K562 (cell line): ENCODE measurements around the gene PRICKLE4. TPM values are rescaled to one million over a fixed set of nuclear protein-coding genes. Genes with fewer than 3 reads are reported as not detected.

Experiments
- ARID1B ChIP-seq: fragments of 450-650 bp; IDR thresholded peaks from 2 replicates; pipeline ENCODE4 v1.6.1; 2016; ENCODE audit warnings: antibody characterized with exemption, mild to moderate bottlenecking, inconsistent platforms
- ATF7 ChIP-seq: fragments of 450-650 bp; IDR thresholded peaks from 2 replicates; pipeline ENCODE4 v1.7.1; 2014; ENCODE audit warnings: mild to moderate bottlenecking, moderate library complexity
- CBX5 ChIP-seq: IDR thresholded peaks from 2 replicates; pipeline ENCODE4 v1.6.1; 2014; ENCODE audit warnings: low read depth, borderline replicate concordance
- CREBBP ChIP-seq: IDR thresholded peaks from one replicate; pipeline ENCODE4 v1.6.1; 2012; ENCODE audit warnings: low read depth, mild to moderate bottlenecking, control low read depth, inconsistent platforms, low read length
- CXXC5 ChIP-seq: fragments of 250-450 bp; sonication (Bioruptor Pico); IDR thresholded peaks from 2 replicates; pipeline ENCODE4 v1.8.0; 2022; ENCODE audit warnings: inconsistent platforms, mild to moderate bottlenecking, moderate library complexity
- FOSL1 ChIP-seq: fragments of 200-800 bp; sonication (Bioruptor generic); conservative IDR thresholded peaks from 2 replicates; pipeline ENCODE4 v1.6.1; 2016; ENCODE audit warnings: missing genetic modification characterization, missing compliant biosample characterization
- HDAC2 ChIP-seq: fragments of 450-650 bp; IDR thresholded peaks from 2 replicates; pipeline ENCODE4 v1.6.1; 2016; ENCODE audit warnings: mild to moderate bottlenecking
- HDAC8 ChIP-seq: fragments of 450-650 bp; IDR thresholded peaks from 2 replicates; pipeline ENCODE4 v1.6.1; 2016; ENCODE audit warnings: mild to moderate bottlenecking, missing genetic modification characterization, moderate library complexity, missing compliant biosample characterization
- ILF3 ChIP-seq: fragments of 450-650 bp; IDR thresholded peaks from 2 replicates; pipeline ENCODE4 v1.6.1; 2018; ENCODE audit warnings: antibody characterized with exemption, mild to moderate bottlenecking, moderate library complexity, borderline replicate concordance
- JUN ChIP-seq, 2 experiments: sonication (generic) in 1 of 2; formaldehyde crosslinking in 1 of 2; IDR thresholded peaks; 2 replicates each; pipeline versions ENCODE4 v1.6.1 to v1.8.0; 2012 to 2022; ENCODE audit warnings: borderline replicate concordance in 2 of 2, mild to moderate bottlenecking in 2 of 2, improper control_type of control experiment in 1 of 2, low read depth in 1 of 2, low read length in 1 of 2, missing genetic modification reagents in 1 of 2
- JUND ChIP-seq, 2 experiments: IDR thresholded peaks; 2 replicates in 1 of 2; 3 replicates in 1 of 2; pipeline ENCODE4 v1.6.1; 2011; ENCODE audit warnings: borderline replicate concordance in 2 of 2, low read depth in 2 of 2, low read length in 2 of 2, improper control_type of control experiment in 1 of 2, missing biosample characterization in 1 of 2, missing genetic modification characterization in 1 of 2, missing genetic modification reagents in 1 of 2
- L3MBTL2 ChIP-seq: fragments of 450-650 bp; IDR thresholded peaks from 2 replicates; pipeline ENCODE4 v1.6.1; 2016; ENCODE audit warnings: mild to moderate bottlenecking, moderate library complexity
- MAFF ChIP-seq: IDR thresholded peaks from 2 replicates; pipeline ENCODE4 v1.6.1; 2012; ENCODE audit warnings: low read length, improper control_type of control experiment
- MAZ ChIP-seq, 2 experiments: fragments of 450-650 bp in 1 of 2; sonication (generic) in 1 of 2; formaldehyde crosslinking; IDR thresholded peaks in 1 of 2; conservative IDR thresholded peaks in 1 of 2; 2 replicates each; pipeline versions ENCODE4 v1.4.0 to v1.5.0; 2020; ENCODE audit warnings: mild to moderate bottlenecking in 1 of 2, missing genetic modification reagents in 1 of 2
- NEUROD1 ChIP-seq: fragments of 150-350 bp; IDR thresholded peaks from 2 replicates; pipeline ENCODE4 v1.6.1; 2014; ENCODE audit warnings: borderline replicate concordance, low read length, low read depth; ENCODE audit not compliant: partially characterized antibody
- NR2C2 ChIP-seq, 2 experiments: fragments of 200-800 bp in 1 of 2; sonication (Bioruptor generic) in 1 of 2; sonication (generic) in 1 of 2; formaldehyde crosslinking in 1 of 2; IDR thresholded peaks; 2 replicates each; pipeline versions ENCODE4 v1.6.1 to v1.8.0; 2016 to 2022; ENCODE audit warnings: mild to moderate bottlenecking in 1 of 2, missing compliant biosample characterization in 1 of 2, missing genetic modification characterization in 1 of 2, missing genetic modification reagents in 1 of 2
- RBM22 ChIP-seq: fragments of 200-400 bp; formaldehyde crosslinking; IDR thresholded peaks from 2 replicates; pipeline ENCODE4 v1.6.1; 2018; ENCODE audit warnings: low read length, low read depth; ENCODE audit not compliant: poor library complexity, severe bottlenecking
- RFX1 ChIP-seq: fragments of 450-650 bp; IDR thresholded peaks from 2 replicates; pipeline ENCODE4 v1.6.1; 2016; ENCODE audit warnings: mild to moderate bottlenecking, moderate library complexity
- SMAD2 ChIP-seq: fragments of 150-350 bp; IDR thresholded peaks from 2 replicates; pipeline ENCODE4 v1.6.1; 2014; ENCODE audit warnings: low read depth, mild to moderate bottlenecking, low read length
- ZHX1 ChIP-seq: fragments of 150-350 bp; conservative IDR thresholded peaks from 2 replicates; pipeline ENCODE4 v1.6.1; 2014; ENCODE audit warnings: low read length
- ZNF274 ChIP-seq: IDR thresholded peaks from 2 replicates; pipeline ENCODE4 v1.6.1; 2011; ENCODE audit warnings: low read depth, mild to moderate bottlenecking, low read length, moderate library complexity, borderline replicate concordance
- polyA plus RNA-seq, 8 experiments: library from polyadenylated mRNA; depleted of rRNA in 4 of 8; stranded (reverse) in 5 of 8; unstranded in 3 of 8; fragments of >200 nt; fragmentation: Nextera tagmentation in 2 of 8; fragmentation: Illumina TruSeq in 1 of 8; extraction: Ambion mirVana in 2 of 8; extraction: Trizol in 1 of 8; gene quantifications; 2 replicates each; pipeline versions ENCODE4 v1.2.1 to v1.2.3, GENCODE V29; 2011 to 2014; ENCODE audit warnings: inconsistent platforms in 1 of 8, missing spikeins in 1 of 8
- total RNA-seq, 7 experiments: library from RNA; depleted of rRNA in 6 of 7; stranded (reverse); fragments of >200 nt in 6 of 7; fragmentation: Illumina TruSeq in 2 of 7; extraction: Trizol in 2 of 7; gene quantifications; 2 replicates each; pipeline versions ENCODE4 v1.2.1 to v1.2.3, GENCODE V29; 2011 to 2021; ENCODE audit warnings: low replicate concordance in 1 of 7

Gene PRICKLE4
- total and polyA plus RNA-seq, 9 of the 15 experiments (the other 6 are each of a cell fraction or from before 2014, with no cell fraction given) = 0.20 to 0.32 (median 0.27) TPM; not detected in 6

DNA sequence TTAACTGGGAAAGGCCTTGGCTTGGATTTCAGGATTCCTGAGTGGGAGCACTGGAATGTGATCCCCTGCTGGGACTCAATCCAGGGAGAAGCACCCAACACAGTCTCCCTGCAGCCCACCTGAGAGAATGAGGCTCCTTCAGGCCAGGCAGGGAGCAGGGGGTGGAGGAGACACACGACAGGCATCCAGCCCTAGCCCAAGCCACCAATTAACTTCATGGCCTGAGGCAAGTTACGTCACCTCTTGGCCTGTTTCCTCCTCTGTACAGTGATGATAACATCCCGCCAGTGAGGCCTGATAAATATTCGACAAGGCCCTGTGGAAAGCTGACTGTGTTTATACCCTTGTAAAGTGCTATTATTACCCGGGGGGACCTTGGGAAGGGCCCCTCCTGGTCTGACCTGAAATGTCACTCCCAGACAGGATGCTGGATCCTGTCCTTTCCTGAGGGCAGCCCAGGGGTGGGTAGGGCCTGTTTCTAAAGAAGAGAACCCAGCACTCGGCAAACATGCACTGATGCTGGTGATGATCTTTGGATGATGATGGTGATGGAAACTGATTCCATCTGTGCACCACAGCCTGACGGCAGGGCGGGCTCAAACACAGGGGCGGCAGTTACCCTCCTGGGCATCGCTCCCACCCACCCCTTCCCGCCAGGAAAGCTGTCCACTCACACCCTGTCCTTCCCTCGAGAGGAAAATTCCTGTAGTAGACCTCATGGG lies 13.3 kb upstream of the PRICKLE4 start (continued):
- TF ChIP-seq HDAC2 = peak; percentile 36; the same call in 1 of the 2 replicates
- no peak for TF ChIP-seq CREBBP
- peak; percentile 97 for TF ChIP-seq CXXC5
- TF ChIP-seq MAFF = no peak
- TF ChIP-seq ATF7 = peak; percentile 98
- peak; percentile 90 for TF ChIP-seq JUN (IDR thresholded peaks at IDR 0.05; ENCODE audit: borderline replicate concordance, low read depth, low read length)
- no peak for TF ChIP-seq JUN (CRISPR knock-in tag; IDR thresholded peaks at IDR 0.05; ENCODE audit: borderline replicate concordance)
- TF ChIP-seq NEUROD1 = no peak
- no peak for TF ChIP-seq HDAC8 (tag)
- TF ChIP-seq JUND (IDR thresholded peaks at IDR 0.05; ENCODE audit: borderline replicate concordance, low read depth, low read length) = peak; percentile 94
- peak; percentile 94; the same call in 2 of the 3 replicates for TF ChIP-seq JUND (tag; IDR thresholded peaks at IDR 0.05; ENCODE audit: borderline replicate concordance, low read depth, low read length)
- no peak for TF ChIP-seq CBX5
- TF ChIP-seq SMAD2 = no peak
- no peak for TF ChIP-seq ZNF274
- TF ChIP-seq FOSL1 (tag) = peak; percentile 35; the same call in 1 of the 2 replicates
- no peak for TF ChIP-seq ZHX1
- no peak for TF ChIP-seq ILF3
- TF ChIP-seq MAZ (CRISPR knock-in tag; conservative IDR thresholded peaks at IDR 0.05 in 1 of 2, IDR thresholded peaks at IDR 0.05 in 1 of 2) = peak in 1 of 2 experiments; percentile 33; a peak in 1 of 4 replicates
- TF ChIP-seq ARID1B = peak; percentile 84
- TF ChIP-seq NR2C2 (CRISPR knock-in tag; IDR thresholded peaks at IDR 0.05) = no peak
- TF ChIP-seq NR2C2 (tag; IDR thresholded peaks at IDR 0.05) = no peak
- no peak for TF ChIP-seq RFX1
- no peak for TF ChIP-seq RBM22
- TF ChIP-seq L3MBTL2 = peak; percentile 41; the same call in 1 of the 2 replicates
